IPS-NIHi7 (cell line): ENCODE results near the gene EDN2.

ENCODE experiments used
- DNase-seq: peaks from one replicate; pipeline ENCODE4 v3.0.0; 2012; ENCODE audit warnings: mixed read lengths; ENCODE audit errors: extremely low spot score

EDN2 gene

GRCh38 chr1:41498804-41499203 is 14.3 kb upstream of the EDN2 start:
- DNase-seq, result no peak

- no peak for DNase-seq
Measured at GRCh38 chr1:41498391-41498790, 13.9 kb upstream of the EDN2 start.

GRCh38 chr1:41497461-41498030 is 13.1 kb upstream of the EDN2 start:
- DNase-seq, result no peak

- DNase-seq, result no peak
Measured at GRCh38 chr1:41497056-41497440, 12.6 kb upstream of the EDN2 start.

GRCh38 chr1:41496080-41497055 is 11.9 kb upstream of the EDN2 start:
- DNase-seq, result peak; percentile 83

GRCh38 chr1:41495210-41495948 is 10.9 kb upstream of the EDN2 start:
- peak; percentile 56 for DNase-seq

- no peak for DNase-seq
Measured at GRCh38 chr1:41494351-41495209, 10.1 kb upstream of the EDN2 start.

- DNase-seq, result no peak
Measured at GRCh38 chr1:41493626-41494350, 9.3 kb upstream of the EDN2 start.

- no peak for DNase-seq
Measured at GRCh38 chr1:41493117-41493536, 8.6 kb upstream of the EDN2 start.

GRCh38 chr1:41492341-41492848 is 7.9 kb upstream of the EDN2 start:
- peak; percentile 72 for DNase-seq

- DNase-seq, result no peak
Measured at GRCh38 chr1:41490911-41491310, 6.4 kb upstream of the EDN2 start.

GRCh38 chr1:41489561-41489960 is 5.1 kb upstream of the EDN2 start:
- DNase-seq, result no peak

GRCh38 chr1:41488040-41488951 is 3.8 kb upstream of the EDN2 start:
- DNase-seq, result no peak

GRCh38 chr1:41487126-41488039 is 2.9 kb upstream of the EDN2 start:
- DNase-seq, result no peak

GRCh38 chr1:41486371-41487125 is 2.1 kb upstream of the EDN2 start:
- no peak for DNase-seq

- DNase-seq, result no peak
Measured at GRCh38 chr1:41486053-41486370, 1.5 kb upstream of the EDN2 start.

- peak; percentile 65 for DNase-seq
Measured at GRCh38 chr1:41485605-41486004, 1.1 kb upstream of the EDN2 start.

- no peak for DNase-seq
Measured at GRCh38 chr1:41483960-41484401, 502 bp downstream of the EDN2 start.
